Urinary bladder (tissue), 4 donors: Measurements from ENCODE around the gene BHLHE23. TPM values are rescaled to one million over a fixed set of nuclear protein-coding genes. Genes with fewer than 3 reads are reported as not detected.

ENCODE experiments used
- DNase-seq: peaks from one replicate; pipeline ENCODE4 v3.0.0-alpha.2; 2015; ENCODE audit errors: extremely low spot score
- H3K27ac ChIP-seq: one replicate; pipeline ENCODE4 v1.5.1; 2013; ENCODE audit warnings: low read depth, mild to moderate bottlenecking, moderate library complexity
- H3K36me3 ChIP-seq: one replicate; pipeline ENCODE4 v1.6.1; 2013; ENCODE audit warnings: mild to moderate bottlenecking, moderate library complexity; ENCODE audit not compliant: insufficient read depth
- H3K4me1 ChIP-seq: one replicate; pipeline ENCODE4 v1.6.1; 2013; ENCODE audit warnings: mild to moderate bottlenecking, moderate library complexity; ENCODE audit not compliant: insufficient read depth
- H3K4me3 ChIP-seq: one replicate; pipeline ENCODE4 v1.5.1; 2013; ENCODE audit warnings: low read depth, low read length
- WGBS: extraction: QIAGEN DNeasy Blood & Tissue Kit; methylation state at CpG from one replicate; pipeline ENCODE4 v1.1.7; 2013; 5-methylcytosine and 5-hydroxymethylcytosine counted together
- polyA plus RNA-seq: library from polyadenylated mRNA; stranded (reverse); fragments of 200-250 nt; gene quantifications from one replicate; pipeline ENCODE4 v1.2.3, GENCODE V29; 2013
- total RNA-seq: library from RNA; depleted of rRNA; stranded (reverse); fragments of >200 nt; gene quantifications from one replicate; pipeline ENCODE4 v1.2.3, GENCODE V29; 2014
- donor health status: healthy with polysubstance abuse.
- donor health status: healthy.

The BHLHE23 gene
- total and polyA plus RNA-seq, 2 donors, result 0.26 TPM; not detected in 1

GRCh38 chr20:62968378-62969178 is 38.2 kb downstream of the BHLHE23 start:
- no peaks in the 10 kb centered on the region for H3K4me1 ChIP-seq
- DNase-seq, result no peak
- 73% methylated on average over 21 of the region's 21 CpGs for WGBS
- H3K4me3 ChIP-seq, result no peak overlapping the region
- no peak overlapping the region for H3K27ac ChIP-seq
- no peaks in the 10 kb centered on the region for H3K36me3 ChIP-seq

- no peak for DNase-seq
- H3K4me3 ChIP-seq, result no peak overlapping the region
- no peak overlapping the region for H3K27ac ChIP-seq
- no peaks in the 10 kb centered on the region for H3K36me3 ChIP-seq
- H3K4me1 ChIP-seq, result no peaks in the 10 kb centered on the region
- WGBS, result 90% methylated on average over 27 of the region's 27 CpGs
Measured at GRCh38 chr20:62967628-62968351, 39.0 kb downstream of the BHLHE23 start.

- 85% methylated on average over 6 of the region's 6 CpGs for WGBS
- Histone ChIP-seq H3K27ac (no peak overlapping the region), H3K4me1 (no peaks in the 10 kb centered on the region), H3K4me3 (no peak overlapping the region), H3K36me3 (no peaks in the 10 kb centered on the region)
- DNase-seq, result no peak
Measured at GRCh38 chr20:62967149-62967501, 39.6 kb downstream of the BHLHE23 start.

DNA sequence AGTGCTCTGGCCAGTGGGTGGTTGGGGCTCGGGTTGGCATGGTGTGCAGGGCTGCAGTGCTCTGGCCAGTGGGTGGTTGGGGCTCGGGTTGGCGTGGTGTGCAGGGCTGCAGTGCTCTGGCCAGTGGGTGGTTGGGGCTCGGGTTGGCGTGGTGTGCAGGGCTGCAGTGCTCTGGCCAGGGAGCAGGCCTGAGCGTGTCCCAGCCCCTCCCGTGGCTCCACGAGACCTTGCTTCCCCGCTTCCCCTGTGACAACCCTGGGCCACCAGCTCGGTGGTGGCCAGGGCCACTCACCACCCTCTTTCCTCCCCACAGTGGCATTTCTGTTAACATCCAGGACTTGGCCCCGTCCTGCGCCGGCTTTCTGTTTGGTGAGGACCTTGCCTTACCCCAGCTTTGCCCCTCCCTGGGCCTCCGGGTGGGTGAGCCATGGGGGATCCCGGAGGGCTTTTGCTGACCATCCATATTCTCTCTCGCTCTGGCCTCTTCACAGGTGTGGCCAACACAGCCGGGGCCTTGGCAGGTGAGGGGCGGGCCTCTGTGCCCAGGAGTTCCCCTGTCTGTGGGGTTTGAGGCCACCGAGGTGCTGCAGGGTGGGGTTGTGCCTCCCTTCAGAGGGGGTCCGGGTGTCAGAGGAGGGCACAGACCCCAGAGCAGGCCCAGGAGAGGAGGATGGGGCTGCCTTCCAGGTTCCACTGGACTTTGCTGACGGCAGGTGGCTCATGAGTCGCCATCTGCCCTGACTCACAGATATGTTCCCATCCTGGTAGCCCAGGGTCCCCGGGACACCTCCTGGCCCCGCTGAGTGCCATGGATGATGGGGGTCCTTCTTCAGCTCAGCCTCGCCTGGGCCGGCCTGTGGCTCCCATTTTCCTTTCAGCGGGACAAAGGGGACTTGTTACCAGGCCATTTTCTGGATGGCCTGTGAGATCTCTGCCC is 40.3 kb downstream of the BHLHE23 start:
- Histone ChIP-seq H3K36me3 (no peaks in the 10 kb centered on the region), H3K4me1 (no peaks in the 10 kb centered on the region), H3K4me3 (no peak overlapping the region), H3K27ac (no peak overlapping the region)
- 93% methylated on average over 26 of the region's 27 CpGs for WGBS
- DNase-seq, result no peak

DNA sequence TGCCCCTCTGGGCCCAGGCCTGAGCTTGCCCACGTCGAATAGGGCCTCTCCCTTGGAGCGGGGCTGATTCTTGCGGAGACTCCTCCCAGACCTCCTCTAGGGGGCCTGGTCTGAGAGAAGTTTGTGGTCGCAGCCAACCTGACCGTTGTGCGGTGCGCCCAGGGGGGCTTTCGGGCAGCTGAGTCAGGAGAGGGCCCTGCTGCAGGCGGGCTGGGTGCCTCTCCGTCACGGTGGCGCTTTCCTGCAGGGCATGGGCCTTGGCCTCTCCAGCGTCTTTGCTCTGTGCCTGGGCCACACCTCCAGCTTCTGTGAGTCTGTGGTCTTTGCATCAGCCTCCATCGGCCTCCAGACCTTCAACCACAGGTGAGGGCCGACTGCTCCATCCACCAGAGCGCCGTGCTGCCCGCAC is 41.4 kb downstream of the BHLHE23 start:
- WGBS, result 81% methylated on average over 19 of the region's 19 CpGs
- Histone ChIP-seq H3K36me3 (no peaks in the 10 kb centered on the region), H3K4me1 (no peaks in the 10 kb centered on the region), H3K4me3 (no peak overlapping the region), H3K27ac (no peak overlapping the region)
- DNase-seq, result no peak

- Histone ChIP-seq H3K36me3 (no peaks in the 10 kb centered on the region), H3K27ac (no peak overlapping the region), H3K4me1 (no peaks in the 10 kb centered on the region), H3K4me3 (no peak overlapping the region)
- WGBS, result 85% methylated on average over 20 of the region's 20 CpGs
- DNase-seq, result no peak
Measured at GRCh38 chr20:62964700-62965099, 42.1 kb downstream of the BHLHE23 start.

GRCh38 chr20:62963614-62964397 is 43.0 kb downstream of the BHLHE23 start:
- Histone ChIP-seq H3K4me3 (no peak overlapping the region), H3K36me3 (no peaks in the 10 kb centered on the region), H3K27ac (no peak overlapping the region), H3K4me1 (no peaks in the 10 kb centered on the region)
- WGBS, result 92% methylated on average over 32 of the region's 32 CpGs
- no peak for DNase-seq

DNA sequence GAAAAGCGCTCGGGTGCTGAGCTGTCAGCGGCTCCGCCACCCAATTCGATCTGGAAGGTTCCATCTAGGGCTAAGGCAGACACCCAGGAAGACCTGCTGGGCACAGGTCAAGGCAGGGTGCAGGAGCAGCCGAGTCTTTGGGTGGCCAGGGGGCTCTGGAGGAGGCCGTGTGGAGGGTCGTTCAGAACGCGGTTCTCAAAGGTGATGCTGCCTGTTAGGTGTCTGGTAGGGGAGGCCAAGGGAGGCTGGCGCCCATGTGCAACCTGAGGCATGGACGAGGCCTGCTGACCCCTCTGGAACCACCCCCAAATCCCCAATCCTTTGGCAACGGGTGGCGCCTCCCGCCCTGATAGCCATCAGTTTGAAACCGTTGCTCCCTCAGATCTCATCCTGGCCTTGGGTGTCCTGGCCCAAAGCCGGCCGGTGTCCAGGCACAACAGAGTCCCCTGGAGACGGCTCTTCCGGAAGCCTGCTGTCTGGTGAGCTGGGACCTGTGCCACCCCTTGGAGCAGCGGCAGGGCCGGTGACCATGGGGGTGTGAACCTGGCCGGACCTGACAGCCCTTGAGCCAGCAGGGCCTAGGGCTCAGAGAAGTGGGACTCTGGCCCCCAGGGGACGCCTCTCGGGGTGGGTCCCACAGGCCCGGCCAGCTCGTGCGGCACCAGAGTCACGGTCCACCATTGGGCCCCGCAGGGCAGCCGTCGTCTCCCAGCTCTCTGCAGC is 43.7 kb downstream of the BHLHE23 start:
- Histone ChIP-seq H3K4me1 (no peaks in the 10 kb centered on the region), H3K4me3 (no peak overlapping the region), H3K36me3 (no peaks in the 10 kb centered on the region), H3K27ac (no peak overlapping the region)
- no peak for DNase-seq
- 90% methylated on average over 32 of the region's 32 CpGs for WGBS

- no peaks in the 10 kb centered on the region for H3K36me3 ChIP-seq
- no peaks in the 10 kb centered on the region for H3K4me1 ChIP-seq
- no peak overlapping the region for H3K4me3 ChIP-seq
- H3K27ac ChIP-seq, result no peak overlapping the region
- WGBS, result 93% methylated on average over 30 of the region's 30 CpGs
- no peak for DNase-seq
Measured at GRCh38 chr20:62962221-62962879, 44.4 kb downstream of the BHLHE23 start.

DNA sequence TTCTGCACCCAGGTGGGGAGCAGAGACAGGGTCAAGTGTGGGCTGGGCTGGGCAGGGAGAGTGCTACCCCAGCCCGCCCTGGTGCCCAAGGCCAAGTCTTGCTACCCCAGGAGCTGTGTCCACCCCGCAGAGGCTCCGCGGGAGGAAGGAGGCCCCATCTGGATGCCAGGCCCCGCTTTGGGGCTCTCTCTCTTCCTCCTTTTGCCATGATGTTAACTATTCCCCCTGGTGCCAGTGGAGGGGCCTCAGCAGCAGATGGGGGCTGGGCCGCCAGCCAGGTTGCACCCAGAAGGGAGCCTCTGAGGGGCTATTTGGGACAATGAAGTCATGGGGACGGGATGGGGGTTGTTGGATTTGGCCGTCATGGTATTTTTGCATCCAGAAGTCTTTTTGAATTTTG is 45.0 kb downstream of the BHLHE23 start:
- DNase-seq, result no peak
- Histone ChIP-seq H3K4me1 (no peaks in the 10 kb centered on the region), H3K36me3 (no peaks in the 10 kb centered on the region), H3K4me3 (no peak overlapping the region), H3K27ac (no peak overlapping the region)
- WGBS, result 85% methylated on average over 8 of the region's 8 CpGs

DNA sequence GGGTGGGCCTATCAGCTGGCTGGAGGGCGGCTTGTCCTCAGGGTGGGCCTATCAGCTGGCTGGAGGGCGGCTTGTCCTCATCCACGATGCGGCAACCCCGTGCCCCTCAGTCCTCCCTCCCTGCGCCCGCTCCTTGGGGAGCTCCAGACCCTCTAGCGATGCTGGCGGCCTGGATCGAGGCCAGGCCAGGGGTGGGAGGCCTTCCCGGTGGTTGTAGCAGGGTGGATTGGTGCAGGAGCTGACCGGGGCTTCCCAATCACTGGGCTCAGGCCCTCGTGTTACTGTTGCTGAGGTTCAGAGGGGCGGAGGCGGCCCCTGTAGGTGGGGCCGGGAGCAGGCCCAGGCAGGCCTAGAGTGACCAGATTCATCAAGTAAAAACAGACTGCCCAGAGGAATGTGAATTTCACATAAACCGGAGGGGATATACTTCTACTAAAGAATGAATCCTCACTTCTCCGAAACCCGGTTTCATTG is 45.4 kb downstream of the BHLHE23 start:
- no peak overlapping the region for H3K4me3 ChIP-seq
- no peaks in the 10 kb centered on the region for H3K4me1 ChIP-seq
- no peak overlapping the region for H3K27ac ChIP-seq
- DNase-seq, result peak; percentile 47
- H3K36me3 ChIP-seq, result no peaks in the 10 kb centered on the region
- WGBS, result 70% methylated on average over 19 of the region's 19 CpGs
